AG09309 (cell line): ENCODE results near the gene ZRANB1.

Source experiments
- DNase-seq: peaks from one replicate; pipeline ENCODE4 v3.0.0-alpha.2; 2010; ENCODE audit warnings: low read depth
- H3K4me3 ChIP-seq: 2 replicates; pipeline ENCODE4 v1.5.1; 2011; ENCODE audit warnings: mild to moderate bottlenecking, low read depth, low read length, moderate library complexity; ENCODE audit not compliant: control insufficient read depth
- TF ChIP-seq, protein P1 (sequence below): IDR thresholded peaks from 2 replicates; pipeline ENCODE4 v1.5.1; 2011; ENCODE audit warnings: mild to moderate bottlenecking, low read depth, low read length, inconsistent platforms; ENCODE audit not compliant: insufficient read depth, control insufficient read depth; ENCODE audit errors: missing control alignments

Gene ZRANB1

DNA sequence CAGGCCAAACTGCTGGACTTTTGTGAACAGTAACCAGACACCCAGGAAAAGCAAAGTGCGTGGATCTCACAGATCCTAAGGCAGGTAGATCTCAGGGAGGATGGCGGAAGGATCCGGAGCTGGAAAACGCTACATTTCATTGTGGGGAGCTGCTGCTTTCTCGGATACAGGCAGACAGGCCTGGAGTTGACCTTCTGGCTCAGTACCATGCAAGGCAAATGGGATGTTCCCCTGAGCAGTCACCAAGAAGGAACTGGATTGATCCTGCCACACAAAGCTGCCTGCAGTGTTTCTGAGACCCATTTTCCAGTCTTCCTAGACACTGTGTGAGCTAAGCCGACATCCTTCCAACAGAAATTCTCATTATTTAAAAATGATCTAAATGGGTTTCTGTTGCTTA lies 65.5 kb downstream of the ZRANB1 start:
- no peak overlapping the region for H3K4me3 ChIP-seq
- TF ChIP-seq, protein P1, sequence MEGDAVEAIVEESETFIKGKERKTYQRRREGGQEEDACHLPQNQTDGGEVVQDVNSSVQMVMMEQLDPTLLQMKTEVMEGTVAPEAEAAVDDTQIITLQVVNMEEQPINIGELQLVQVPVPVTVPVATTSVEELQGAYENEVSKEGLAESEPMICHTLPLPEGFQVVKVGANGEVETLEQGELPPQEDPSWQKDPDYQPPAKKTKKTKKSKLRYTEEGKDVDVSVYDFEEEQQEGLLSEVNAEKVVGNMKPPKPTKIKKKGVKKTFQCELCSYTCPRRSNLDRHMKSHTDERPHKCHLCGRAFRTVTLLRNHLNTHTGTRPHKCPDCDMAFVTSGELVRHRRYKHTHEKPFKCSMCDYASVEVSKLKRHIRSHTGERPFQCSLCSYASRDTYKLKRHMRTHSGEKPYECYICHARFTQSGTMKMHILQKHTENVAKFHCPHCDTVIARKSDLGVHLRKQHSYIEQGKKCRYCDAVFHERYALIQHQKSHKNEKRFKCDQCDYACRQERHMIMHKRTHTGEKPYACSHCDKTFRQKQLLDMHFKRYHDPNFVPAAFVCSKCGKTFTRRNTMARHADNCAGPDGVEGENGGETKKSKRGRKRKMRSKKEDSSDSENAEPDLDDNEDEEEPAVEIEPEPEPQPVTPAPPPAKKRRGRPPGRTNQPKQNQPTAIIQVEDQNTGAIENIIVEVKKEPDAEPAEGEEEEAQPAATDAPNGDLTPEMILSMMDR: no peak

DNA sequence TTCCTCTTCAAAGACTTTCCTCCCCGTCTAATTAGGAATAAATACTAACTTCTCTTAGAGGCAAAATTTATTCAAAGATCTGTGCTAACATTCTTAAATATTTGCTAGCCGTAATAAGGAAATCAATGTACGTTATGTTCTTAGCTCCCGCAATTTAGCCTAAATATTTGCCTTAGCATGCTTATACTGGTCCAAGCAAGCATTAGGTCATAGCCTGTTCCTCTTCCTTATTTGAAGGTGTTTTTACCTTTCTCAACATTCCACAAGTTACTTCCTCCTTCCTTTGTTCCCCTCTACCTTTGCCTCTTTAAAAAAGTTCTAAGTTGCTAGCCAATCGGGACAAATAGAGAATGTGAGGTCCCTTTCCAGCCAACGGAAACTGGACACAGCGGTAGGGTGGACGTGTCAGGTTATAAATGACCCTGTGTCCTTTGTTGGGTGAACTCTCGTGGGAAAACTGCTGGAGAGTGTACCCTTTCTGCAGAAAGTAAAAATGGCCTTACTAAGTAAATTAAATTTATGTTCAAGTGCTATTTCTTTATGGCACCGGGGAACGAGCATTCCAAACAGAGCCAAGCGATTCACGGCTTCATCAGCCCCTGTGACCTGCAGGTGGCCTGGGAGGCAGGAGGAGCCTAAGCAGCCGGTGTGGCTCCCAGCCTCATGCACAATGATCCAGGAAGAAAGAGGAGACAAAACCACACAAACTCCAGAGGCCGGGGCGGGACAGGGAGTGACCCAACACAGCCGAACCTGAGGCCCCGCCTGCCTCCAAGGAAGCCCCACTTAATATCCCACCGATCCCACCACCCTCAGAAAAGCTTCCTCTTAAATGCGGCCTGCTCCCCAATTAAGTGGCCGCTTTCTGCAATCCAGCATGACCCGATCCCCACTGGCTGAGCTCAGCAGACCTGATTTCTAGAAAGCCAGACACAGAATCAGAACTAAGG lies 67.0 kb downstream of the ZRANB1 start:
- DNase-seq: no peak
- no peak overlapping the region for H3K4me3 ChIP-seq
- TF ChIP-seq, protein P1: no peak

More for the DNA sequence above, 65.5 kb downstream of the ZRANB1 start:
- no peak for DNase-seq

DNA sequence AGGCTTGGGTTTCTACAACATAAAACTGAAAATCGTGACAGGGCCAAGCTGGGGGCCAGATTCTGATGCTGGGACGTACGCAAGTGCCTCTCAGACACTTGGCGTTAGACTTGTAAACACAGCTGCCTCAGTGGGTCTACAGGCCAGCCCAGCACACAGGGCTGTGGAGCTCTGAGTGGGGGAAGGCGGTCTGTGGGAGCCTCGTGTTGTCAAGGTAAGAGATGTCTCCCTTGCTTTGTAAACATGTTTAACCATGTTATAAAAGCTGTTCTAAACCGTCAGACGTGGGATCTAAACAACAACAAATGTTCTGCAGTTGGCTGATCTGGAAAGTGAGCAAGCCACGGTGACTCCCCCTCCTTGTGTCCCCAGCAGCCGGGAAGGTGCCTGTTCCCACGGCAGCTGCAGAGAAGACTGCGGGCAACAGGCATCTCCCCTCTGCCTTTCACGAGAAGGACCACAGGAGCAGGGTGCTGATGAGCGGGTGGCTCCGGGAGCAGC lies 67.8 kb downstream of the ZRANB1 start:
- DNase-seq: no peak
- TF ChIP-seq, protein P1: no peak
- H3K4me3 ChIP-seq: no peak overlapping the region

DNA sequence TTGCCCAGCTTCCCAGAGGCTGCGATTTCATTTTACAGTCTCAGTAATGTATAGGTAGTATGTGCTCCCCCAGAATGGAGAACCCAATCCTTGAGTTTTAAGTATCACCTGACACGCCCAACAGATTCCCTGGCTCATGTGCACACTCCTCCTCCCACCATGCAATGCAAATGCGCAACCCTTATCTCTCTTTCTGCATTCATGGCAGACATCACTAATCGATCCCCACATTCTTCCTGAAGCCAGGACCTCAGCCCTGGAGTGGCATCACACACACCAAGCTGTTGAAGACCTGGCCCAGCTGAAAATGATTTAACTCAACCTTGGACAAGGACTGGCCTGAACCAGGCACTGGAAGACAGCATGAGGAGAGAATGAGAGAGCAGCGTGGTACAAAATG lies 68.4 kb downstream of the ZRANB1 start:
- TF ChIP-seq, protein P1: no peak
- DNase-seq: no peak
- H3K4me3 ChIP-seq: no peak overlapping the region

DNA sequence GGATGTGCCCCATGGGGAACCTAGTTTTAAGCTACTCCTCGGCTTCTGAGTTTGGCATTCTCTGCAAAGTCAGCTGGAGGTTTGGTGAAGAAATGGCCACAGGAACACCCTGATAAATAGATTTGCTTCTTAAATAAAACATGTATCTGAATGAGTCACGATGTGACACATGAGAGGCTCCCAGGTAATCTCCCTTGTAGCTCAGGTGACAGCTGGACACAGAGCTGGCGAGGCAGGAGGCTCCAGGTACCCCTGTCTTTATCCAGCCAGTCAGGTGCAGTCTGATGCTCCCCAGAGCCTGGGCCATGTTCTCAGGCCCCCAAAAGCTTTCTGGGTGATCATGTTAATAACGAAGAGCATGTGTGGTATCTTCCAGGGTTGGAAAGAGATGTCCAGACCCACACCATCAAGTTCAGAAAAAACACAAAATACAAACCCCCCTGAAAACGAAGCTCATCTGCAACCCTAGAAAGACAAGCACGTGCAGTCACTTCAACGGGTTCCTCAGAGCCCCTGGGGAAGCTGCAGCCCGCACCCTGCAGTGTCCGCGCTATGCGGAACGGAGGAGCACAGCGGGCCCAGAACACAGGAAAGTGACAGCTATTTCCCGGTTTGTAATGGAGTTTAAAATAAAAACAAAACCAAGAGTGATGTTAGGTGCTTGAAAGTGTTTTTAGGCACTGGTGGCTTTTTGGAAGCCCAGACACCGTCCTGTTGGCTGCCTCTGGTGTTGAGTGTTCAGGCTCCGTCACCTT lies 69.4 kb downstream of the ZRANB1 start:
- no peak overlapping the region for H3K4me3 ChIP-seq
- DNase-seq: no peak
- TF ChIP-seq, protein P1: no peak

DNA sequence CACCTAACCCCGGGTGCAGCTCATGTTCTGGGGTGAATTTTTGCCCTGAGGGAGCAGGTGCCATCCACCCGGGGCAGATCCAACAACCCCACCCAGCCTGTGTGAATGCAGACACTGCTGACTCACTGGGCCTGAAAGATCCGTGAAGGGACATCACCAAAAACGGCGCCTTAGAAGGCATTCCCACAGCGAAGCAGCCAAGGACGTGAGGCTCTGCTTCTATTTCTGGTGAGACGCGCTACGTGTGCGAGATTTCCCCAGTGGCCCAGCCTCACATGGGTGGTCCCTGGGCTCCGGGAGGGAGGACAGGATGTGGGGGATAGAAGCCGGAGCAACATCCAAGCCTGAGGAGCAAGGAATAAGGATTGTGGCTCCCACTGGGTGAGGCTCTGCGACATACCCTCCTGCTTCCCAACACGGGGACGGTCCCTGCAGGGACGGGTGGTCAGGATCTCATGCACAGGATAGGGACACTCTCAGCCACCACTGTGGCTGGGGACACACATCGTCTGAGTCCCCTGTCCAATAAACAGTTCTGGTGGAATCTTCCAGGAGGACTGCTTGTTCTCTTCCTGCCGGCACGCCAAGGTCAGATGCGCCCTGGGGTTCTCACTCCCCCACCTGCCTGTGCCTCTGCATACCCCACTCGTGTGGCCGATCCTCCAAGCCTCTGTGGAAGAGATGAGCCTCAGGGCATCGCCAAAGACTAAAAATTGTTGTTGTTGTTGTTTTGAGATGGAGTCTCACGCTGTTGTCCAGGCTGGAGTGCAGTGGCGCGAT lies 70.2 kb downstream of the ZRANB1 start:
- no peak for DNase-seq
- H3K4me3 ChIP-seq: no peak overlapping the region
- TF ChIP-seq, protein P1: no peak
